H1 (cell line): ENCODE measurements around the gene OR2K2. TPM values are rescaled to one million over a fixed set of nuclear protein-coding genes. Genes with fewer than 3 reads are reported as not detected.
"Not testable (repeated sequence)": the region's sequence is repeated elsewhere in the genome, so short reads cannot be mapped to it uniquely, and the experiment has no call there.

Experiments
- CTCF ChIA-PET: fragments of 300-600 bp; sonication (Branson Sonifier 250); formaldehyde crosslinking; loops from one replicate; lab custom pipeline; 2021; ENCODE audit not compliant: partially characterized antibody; lab: Charles Lee
- POLR2A ChIA-PET: fragments of 300-600 bp; sonication (Branson Sonifier 250); formaldehyde crosslinking; loops from one replicate; lab custom pipeline; 2021; ENCODE audit warnings: inconsistent platforms; ENCODE audit not compliant: partially characterized antibody; lab: Charles Lee
- DNase-seq, 2 experiments: peaks; one replicate each; pipeline versions ENCODE4 v3.0.0 to v3.0.0-alpha.2; 2010 to 2022; ENCODE audit warnings: low spot score in 2 of 2, low read depth in 1 of 2, mixed read lengths in 1 of 2
- FAIRE-seq: peaks from 2 replicates; lab custom pipeline; 2011; peaks lifted over from hg19 to GRCh38; lab: Jason Lieb, UNC
- H2AFZ ChIP-seq: 2 replicates; pipeline ENCODE4 v1.8.1; 2012; ENCODE audit warnings: low read length, inconsistent platforms
- H2AK5ac ChIP-seq: 2 replicates; pipeline ENCODE4 v1.6.1; 2013; ENCODE audit warnings: low read depth, low read length
- H2BK120ac ChIP-seq: replicated peaks from 2 replicates; pipeline ENCODE3; 2013; ENCODE audit warnings: low read depth, low read length, inconsistent platforms
- H2BK12ac ChIP-seq: 2 replicates; pipeline ENCODE4 v1.6.1; 2013; ENCODE audit warnings: low read depth, low read length
- H2BK15ac ChIP-seq: 2 replicates; pipeline ENCODE4 v1.6.1; 2013; ENCODE audit warnings: low read length
- H2BK20ac ChIP-seq: 2 replicates; pipeline ENCODE4 v1.6.1; 2013; ENCODE audit warnings: low read length
- H2BK5ac ChIP-seq: 2 replicates; pipeline ENCODE4 v1.6.1; 2013; ENCODE audit warnings: low read depth, low read length
- H3K14ac ChIP-seq: 2 replicates; pipeline ENCODE4 v1.6.1; 2013; ENCODE audit warnings: inconsistent platforms; ENCODE audit not compliant: insufficient read length
- H3K18ac ChIP-seq: 2 replicates; pipeline ENCODE4 v1.6.1; 2013; ENCODE audit warnings: low read length; ENCODE audit errors: extremely low read depth
- H3K23ac ChIP-seq: 2 replicates; pipeline ENCODE4 v1.6.1; 2013; ENCODE audit warnings: inconsistent platforms; ENCODE audit not compliant: insufficient read length
- H3K23me2 ChIP-seq: 2 replicates; pipeline ENCODE4 v1.6.1; 2013; ENCODE audit warnings: low read depth, low read length
- H3K27ac ChIP-seq: 2 replicates; pipeline ENCODE4 v1.6.1; 2011; ENCODE audit warnings: low read depth, low read length, inconsistent platforms
- H3K27me3 ChIP-seq, 4 experiments: replicated peaks in 1 of 4; 1 replicate in 1 of 4; 2 replicates in 3 of 4; pipeline versions ENCODE4 v1.6.1 to v1.8.1; 2011 to 2013; ENCODE audit warnings: low read length in 3 of 4, mild to moderate bottlenecking in 3 of 4, inconsistent platforms in 2 of 4, mixed read lengths in 2 of 4, moderate library complexity in 1 of 4; ENCODE audit not compliant: control insufficient read depth in 3 of 4, insufficient read depth in 3 of 4; ENCODE audit errors: extremely low read depth in 1 of 4
- H3K36me3 ChIP-seq, 4 experiments: 2 replicates each; pipeline versions ENCODE4 v1.6.1 to v1.8.1; 2011 to 2013; ENCODE audit warnings: mild to moderate bottlenecking in 4 of 4, low read length in 3 of 4, moderate library complexity in 2 of 4, control low read depth in 1 of 4, inconsistent platforms in 1 of 4; ENCODE audit not compliant: insufficient read depth in 4 of 4, control insufficient read depth in 2 of 4
- H3K4ac ChIP-seq: replicated peaks from 2 replicates; pipeline ENCODE3; 2013; ENCODE audit warnings: low read length, low read depth, mixed read lengths, inconsistent platforms; ENCODE audit not compliant: insufficient read length
- H3K4me1 ChIP-seq, 4 experiments: replicated peaks in 1 of 4; 1 replicate in 1 of 4; 2 replicates in 3 of 4; pipeline versions ENCODE4 v1.6.1 to v1.8.1; 2011 to 2013; ENCODE audit warnings: low read length in 3 of 4, inconsistent platforms in 2 of 4, mixed read lengths in 1 of 4; ENCODE audit not compliant: insufficient read depth in 4 of 4, control insufficient read depth in 3 of 4
- H3K4me2 ChIP-seq, 2 experiments: 2 replicates each; pipeline versions ENCODE4 v1.6.1 to v1.8.1; 2011 to 2013; ENCODE audit warnings: low read depth in 2 of 2, low read length in 2 of 2, control low read depth in 1 of 2, inconsistent platforms in 1 of 2, mild to moderate bottlenecking in 1 of 2; ENCODE audit not compliant: insufficient read depth in 1 of 2
- H3K4me3 ChIP-seq, 4 experiments: fragments of 200-600, 300-600 bp in 1 of 4; sonication (generic), shearing (Covaris generic), sonication (Bioruptor Twin) in 1 of 4; 2 replicates each; pipeline versions ENCODE4 v1.5.1 to v1.8.1; 2011 to 2016; ENCODE audit warnings: low read length in 4 of 4, low read depth in 3 of 4, control low read depth in 2 of 4, inconsistent platforms in 2 of 4, mild to moderate bottlenecking in 2 of 4, mixed read lengths in 1 of 4, moderate library complexity in 1 of 4; ENCODE audit not compliant: insufficient read depth in 2 of 4; ENCODE audit errors: extremely low read depth in 1 of 4
- H3K56ac ChIP-seq: replicated peaks from 2 replicates; pipeline ENCODE3; 2013; ENCODE audit warnings: low read depth, mild to moderate bottlenecking, mixed read lengths, low read length, inconsistent platforms; ENCODE audit not compliant: insufficient read length
- H3K79me1 ChIP-seq: 2 replicates; pipeline ENCODE4 v1.6.1; 2013; ENCODE audit warnings: low read depth, low read length, control low read depth
- H3K79me2 ChIP-seq, 2 experiments: 2 replicates each; pipeline versions ENCODE4 v1.6.1 to v1.8.1; 2012 to 2013; ENCODE audit warnings: low read length in 2 of 2, mild to moderate bottlenecking in 2 of 2, inconsistent platforms in 1 of 2; ENCODE audit not compliant: insufficient read depth in 2 of 2, control insufficient read depth in 1 of 2
- H3K9ac ChIP-seq, 4 experiments: replicated peaks in 1 of 4; 1 replicate in 1 of 4; 2 replicates in 3 of 4; pipeline versions ENCODE4 v1.6.1 to v1.8.1; 2011 to 2013; ENCODE audit warnings: low read depth in 3 of 4, low read length in 3 of 4, control low read depth in 2 of 4, mild to moderate bottlenecking in 2 of 4, moderate library complexity in 2 of 4, inconsistent platforms in 1 of 4; ENCODE audit errors: extremely low read depth in 1 of 4
- H3K9me3 ChIP-seq, 2 experiments: 2 replicates each; pipeline versions ENCODE4 v1.6.1 to v1.8.1; 2012 to 2013; ENCODE audit warnings: mild to moderate bottlenecking in 2 of 2, moderate library complexity in 2 of 2, control low read depth in 1 of 2, inconsistent platforms in 1 of 2, low read depth in 1 of 2, low read length in 1 of 2, mixed read lengths in 1 of 2; ENCODE audit not compliant: insufficient read depth in 2 of 2
- H4K20me1 ChIP-seq, 2 experiments: replicated peaks in 1 of 2; 2 replicates each; pipeline versions ENCODE3 to v1.8.1; 2011 to 2013; ENCODE audit warnings: inconsistent platforms in 2 of 2, low read length in 2 of 2, mild to moderate bottlenecking in 1 of 2; ENCODE audit not compliant: insufficient read depth in 2 of 2, control insufficient read depth in 1 of 2
- H4K5ac ChIP-seq: 2 replicates; pipeline ENCODE4 v1.6.1; 2013; ENCODE audit warnings: low read length, low read depth, mixed read lengths, inconsistent platforms; ENCODE audit not compliant: insufficient read length
- H4K8ac ChIP-seq: 2 replicates; pipeline ENCODE4 v1.8.0; 2013; ENCODE audit warnings: mild to moderate bottlenecking, moderate library complexity, low read length, inconsistent platforms; ENCODE audit not compliant: insufficient read depth; ENCODE audit errors: extremely low read depth
- H4K91ac ChIP-seq: replicated peaks from 2 replicates; pipeline ENCODE3; 2013; ENCODE audit warnings: low read length, mixed read lengths, inconsistent platforms; ENCODE audit not compliant: insufficient read length
- WGBS, 2 experiments: shearing (Covaris generic) in 1 of 2; methylation state at CpG; one replicate each; pipeline versions ENCODE4 v1.1.6 to v1.1.7; 2013 to 2015; ENCODE audit warnings: low lambda C conversion rate in 2 of 2, mixed read lengths in 2 of 2, inconsistent platforms in 1 of 2, low coverage in 1 of 2, missing lambda C conversion rate in 1 of 2; ENCODE audit not compliant: insufficient replicate concordance in 2 of 2, insufficient coverage in 1 of 2, insufficient read length in 1 of 2; ENCODE audit errors: extremely low coverage in 1 of 2, missing lambda C conversion rate in 1 of 2; 5-methylcytosine and 5-hydroxymethylcytosine counted together
- polyA plus RNA-seq, 7 experiments: library from polyadenylated mRNA; depleted of rRNA in 3 of 7; stranded (reverse) in 5 of 7; unstranded in 2 of 7; fragments of >200 nt in 5 of 7; fragments of 200-250 nt in 2 of 7; gene quantifications; 1 replicate in 5 of 7; 2 replicates in 1 of 7; 4 replicates in 1 of 7; pipeline versions ENCODE4 v1.2.1 to v1.2.3, GENCODE V29; 2011 to 2013; ENCODE audit warnings: missing spikeins in 2 of 7, mixed read lengths in 2 of 7
- total RNA-seq: library from RNA; stranded (reverse); fragmentation: NEBNext Ultra II Directional; extraction: Animal tissue kit (Norgen Biotek cat#: 25700); gene quantifications from 2 replicates; pipeline ENCODE4 v1.2.1, GENCODE V29; 2021

OR2K2 gene
- total and polyA plus RNA-seq, 2 of the 8 experiments (the other 6 are each of a cell fraction or from before 2014, with no cell fraction given), result not detected

DNA sequence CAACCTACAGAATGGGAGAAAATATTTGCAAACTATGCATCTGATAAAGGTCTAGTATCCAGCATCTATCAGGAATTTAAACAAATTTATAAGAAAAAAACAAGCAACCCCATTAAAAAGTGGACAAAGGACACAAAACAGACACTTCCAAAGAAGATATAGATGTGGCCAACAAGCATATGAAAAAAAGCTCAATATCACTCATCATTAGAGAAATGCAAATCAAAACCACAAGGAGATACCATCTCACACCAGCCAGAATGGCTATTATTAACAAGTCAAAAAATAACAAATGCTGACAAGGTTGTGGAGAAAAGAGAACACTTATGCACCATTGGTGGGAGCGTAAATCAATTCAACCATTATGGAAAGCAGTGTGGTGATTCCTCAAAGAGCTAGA, 49.2 kb downstream of the OR2K2 start:
- not testable (repeated sequence) for H3K9ac ChIP-seq, DNase-seq, H2BK15ac ChIP-seq, H2AFZ ChIP-seq, H3K18ac ChIP-seq, H3K79me1 ChIP-seq, H3K23me2 ChIP-seq, H2BK5ac ChIP-seq, H3K27ac ChIP-seq, H3K56ac ChIP-seq, H3K23ac ChIP-seq, H3K4me3 ChIP-seq, H3K27me3 ChIP-seq, H4K91ac ChIP-seq, H2BK20ac ChIP-seq, H4K20me1 ChIP-seq, H3K4me1 ChIP-seq, FAIRE-seq, H3K4me2 ChIP-seq, H4K8ac ChIP-seq, H3K79me2 ChIP-seq, H3K14ac ChIP-seq, H4K5ac ChIP-seq, H3K9me3 ChIP-seq, H3K36me3 ChIP-seq, H2BK12ac ChIP-seq, H2BK120ac ChIP-seq, H3K4ac ChIP-seq, H2AK5ac ChIP-seq
- WGBS, 2 experiments, result 95% methylated on average over 1 of the region's 1 CpG; no CpG with 5 or more reads in 1 of the 2 experiments
- ChIA-PET POLR2A (interaction anchor here (0.6 kb wide), 2 partner anchors 222 to 900 kb away, joined by 4 read pairs; no protein-coding TSS in a partner anchor), CTCF (interaction anchor here (0.6 to 1.6 kb wide), 2 partner anchors 19 to 209 kb away, joined by 4 to 5 read pairs; no protein-coding TSS in a partner anchor)

Other genes starting within 250 kb of the OR2K2 start
- 123 and 131 TPM in 2 replicates for gene ECPAS, start 154.2 kb upstream of the OR2K2 start, total RNA-seq
- 15.6 and 20.9 TPM in 2 replicates for gene ECPAS, start 154.2 kb upstream of the OR2K2 start, polyA plus RNA-seq (2011; rRNA removed)
- gene ZNF483, start 195.0 kb upstream of the OR2K2 start, total RNA-seq, result 82.0 and 83.8 TPM in 2 replicates
- 3.2 and 4.8 TPM in 2 replicates for gene ZNF483, start 195.0 kb upstream of the OR2K2 start, polyA plus RNA-seq (2011; rRNA removed)